CD4-positive, alpha-beta T cell treated with Interleukin-17A for 4 hours (primary cell): ENCODE results near the gene CHSY1.

ENCODE experiments used
- DNase-seq: peaks from one replicate; pipeline ENCODE4 v3.0.0-alpha.2; 2020; ENCODE audit warnings: mixed read lengths

The CHSY1 gene

DNA sequence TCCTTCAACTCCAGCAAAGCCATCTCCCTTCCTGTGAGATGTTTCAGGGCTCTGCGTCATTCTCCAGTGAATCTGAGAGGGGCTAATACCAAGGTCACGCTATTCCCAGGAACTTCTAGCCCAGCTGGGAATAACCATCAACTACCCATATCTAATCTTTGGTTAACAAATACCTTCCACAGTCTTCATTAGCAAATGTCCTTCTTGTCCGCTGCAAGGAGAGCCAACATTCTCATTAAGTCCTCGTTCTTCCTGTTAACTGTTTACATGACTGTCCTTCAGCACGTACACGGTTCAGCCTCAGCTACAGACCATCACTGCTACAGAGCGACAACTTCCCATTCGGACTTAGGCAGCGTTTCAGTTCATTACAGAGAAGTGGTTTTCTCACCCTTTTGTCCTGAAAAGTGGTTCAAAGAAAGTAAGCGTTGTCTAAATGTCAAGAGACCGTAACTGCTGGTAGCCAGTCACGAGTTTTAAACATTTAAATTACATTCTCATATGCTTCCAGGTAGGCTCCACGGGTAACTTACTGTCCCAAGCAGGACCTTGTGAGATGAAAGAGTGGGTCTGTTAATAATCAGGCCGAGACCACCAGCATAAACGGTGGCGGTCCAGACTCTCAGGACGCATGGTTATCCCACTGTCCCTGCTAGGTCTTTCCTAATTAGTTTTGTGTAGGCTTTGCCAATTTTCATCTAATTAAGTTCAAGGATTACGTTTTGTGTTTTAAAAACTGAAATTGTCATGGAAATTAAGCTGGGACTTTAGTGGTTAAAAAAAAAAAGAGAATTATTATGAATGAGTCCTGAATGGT lies 63.8 kb downstream of the CHSY1 start:
- no peak for DNase-seq

DNA sequence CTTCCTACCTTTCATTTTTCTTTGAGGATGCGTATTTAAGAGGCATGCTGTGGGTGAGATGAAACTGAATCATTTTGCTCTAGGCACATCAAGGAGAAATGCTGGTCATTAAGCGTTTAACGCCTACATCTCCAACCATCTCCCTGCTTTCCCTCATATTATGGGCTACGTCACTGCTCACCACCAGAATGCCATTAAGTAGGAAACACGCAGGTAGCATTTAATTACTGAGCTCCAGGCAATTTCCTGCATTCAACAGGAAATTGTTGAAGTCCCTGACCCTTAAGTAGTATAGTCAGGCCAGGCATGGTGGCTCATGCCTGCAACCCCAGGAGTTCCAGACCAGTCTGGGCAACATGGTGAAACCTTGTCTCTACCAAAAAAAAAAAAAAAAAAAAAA lies 66.1 kb downstream of the CHSY1 start:
- no peak for DNase-seq

DNA sequence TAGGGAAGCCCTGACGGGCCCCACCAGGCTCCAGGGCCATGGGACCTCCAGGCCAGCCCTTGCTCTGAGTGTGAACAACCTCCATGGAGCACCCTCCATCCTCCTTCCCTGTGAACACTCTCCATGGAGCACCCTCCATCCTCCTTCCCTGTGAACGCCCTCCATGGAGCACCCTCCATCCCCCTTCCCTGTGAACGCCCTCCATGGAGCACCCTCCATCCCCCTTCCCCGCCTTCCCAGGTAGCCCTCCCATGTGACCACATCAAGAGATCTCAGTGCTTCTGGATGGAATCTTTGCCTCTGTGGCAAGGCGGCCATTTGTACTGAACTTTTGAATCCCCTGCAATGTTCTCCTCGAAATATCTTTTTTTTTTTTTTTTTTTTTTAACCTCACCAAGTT lies 66.5 kb downstream of the CHSY1 start:
- no peak for DNase-seq

DNA sequence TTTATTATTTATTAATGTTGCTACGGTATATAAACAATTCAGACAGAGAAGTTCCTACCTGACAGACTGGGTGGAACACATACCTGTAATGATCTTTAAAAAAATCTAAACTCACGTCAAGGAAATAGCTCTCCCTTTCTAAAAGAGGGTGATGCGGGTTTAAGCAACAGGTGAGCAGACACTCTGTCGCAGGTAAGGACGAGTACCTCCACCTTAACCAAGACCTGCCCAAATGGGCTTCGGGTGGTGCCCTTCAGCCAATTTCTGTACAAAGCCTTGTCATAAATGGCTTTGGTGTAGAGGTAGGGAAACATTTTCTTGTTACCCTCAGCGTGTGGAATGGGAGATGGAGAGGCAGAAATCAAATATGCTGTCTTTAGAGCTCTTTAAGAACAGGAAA lies 67.0 kb downstream of the CHSY1 start:
- DNase-seq = no peak

DNA sequence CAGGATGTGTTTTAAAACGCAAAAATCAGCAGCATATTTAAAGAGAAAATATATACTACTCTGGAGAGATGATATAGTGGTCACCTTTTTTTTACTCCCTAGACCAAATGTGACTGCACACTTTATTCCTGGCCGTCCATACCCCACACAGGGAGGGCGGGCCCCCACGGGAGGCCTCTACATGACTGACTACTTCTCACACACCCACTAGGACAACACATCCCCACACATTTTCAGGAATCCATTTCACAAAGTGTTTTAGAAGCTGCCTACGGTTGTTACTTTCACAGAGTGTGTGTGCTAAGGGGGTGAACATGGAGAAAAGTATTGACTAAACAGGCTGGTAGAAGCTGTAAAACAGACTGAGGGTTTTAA lies 67.9 kb downstream of the CHSY1 start:
- DNase-seq = no peak

DNA sequence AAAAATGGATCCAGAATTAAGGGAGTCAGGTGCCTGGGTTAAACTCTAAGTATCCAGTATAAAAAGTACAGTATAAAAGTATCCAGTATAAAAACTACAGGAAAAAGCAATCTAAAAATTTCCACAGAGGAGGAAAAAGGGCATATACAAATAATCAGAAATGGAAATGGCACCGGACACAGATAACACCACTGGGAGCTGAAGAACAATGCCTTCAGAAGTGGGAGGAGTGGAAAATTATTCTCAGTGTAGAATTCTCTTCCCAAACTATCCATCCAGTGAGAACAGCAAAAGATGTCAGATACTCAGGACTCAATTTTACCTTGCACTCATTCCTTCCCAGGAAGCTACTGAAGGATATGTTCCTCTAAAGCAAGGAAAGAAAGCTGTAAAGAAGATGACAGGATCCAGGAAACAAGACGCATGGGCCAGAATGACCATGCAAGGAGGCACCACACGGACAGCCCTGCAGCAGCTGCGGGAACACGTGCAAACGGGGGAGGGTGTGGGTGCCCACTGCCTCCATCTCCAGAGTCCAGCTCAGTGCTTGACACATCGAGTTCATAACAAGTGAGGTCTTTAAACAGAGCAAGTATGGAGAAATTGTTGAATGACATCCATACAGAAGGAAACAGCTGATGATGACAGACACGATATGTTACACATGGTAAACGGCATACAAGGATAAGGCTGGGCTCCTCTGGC lies 68.5 kb downstream of the CHSY1 start:
- DNase-seq = no peak

DNA sequence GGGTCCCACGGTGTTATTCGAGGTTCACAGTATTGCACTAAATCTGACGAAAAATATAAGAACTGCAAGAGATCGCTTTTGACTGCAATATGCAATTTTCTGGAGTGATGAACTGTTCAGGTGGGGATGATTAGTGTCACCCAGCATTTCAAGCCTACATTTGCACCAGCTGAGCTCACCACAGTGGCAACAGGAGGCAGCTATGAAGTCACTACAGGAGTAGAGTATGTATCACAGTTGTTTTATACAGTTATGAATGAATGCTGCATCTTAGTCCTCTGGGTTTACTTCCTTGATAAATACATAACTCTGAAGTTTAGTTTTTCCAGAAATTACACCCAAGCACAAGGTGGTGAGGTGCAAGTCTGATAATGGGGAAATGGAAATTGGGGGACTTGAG lies 69.6 kb downstream of the CHSY1 start:
- no peak for DNase-seq

DNA sequence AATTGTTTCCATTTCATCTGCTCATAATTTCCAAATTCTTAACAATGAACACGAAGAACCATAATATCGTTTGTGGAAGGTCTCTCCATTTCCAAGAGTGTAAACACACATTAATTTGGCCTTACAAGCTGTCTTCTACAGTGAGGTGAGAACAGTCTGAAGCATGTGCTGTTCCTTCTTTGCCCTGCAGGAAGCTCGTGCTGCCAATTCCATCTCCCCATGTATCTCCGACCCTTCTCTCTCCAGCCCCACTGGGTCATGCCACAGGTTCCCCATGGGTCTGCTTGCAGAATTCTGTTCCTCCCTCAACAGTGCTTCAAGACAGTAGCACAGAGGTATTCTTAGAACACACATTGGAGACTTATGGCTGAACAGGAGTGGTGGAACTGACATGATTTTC lies 70.5 kb downstream of the CHSY1 start:
- DNase-seq = no peak

DNA sequence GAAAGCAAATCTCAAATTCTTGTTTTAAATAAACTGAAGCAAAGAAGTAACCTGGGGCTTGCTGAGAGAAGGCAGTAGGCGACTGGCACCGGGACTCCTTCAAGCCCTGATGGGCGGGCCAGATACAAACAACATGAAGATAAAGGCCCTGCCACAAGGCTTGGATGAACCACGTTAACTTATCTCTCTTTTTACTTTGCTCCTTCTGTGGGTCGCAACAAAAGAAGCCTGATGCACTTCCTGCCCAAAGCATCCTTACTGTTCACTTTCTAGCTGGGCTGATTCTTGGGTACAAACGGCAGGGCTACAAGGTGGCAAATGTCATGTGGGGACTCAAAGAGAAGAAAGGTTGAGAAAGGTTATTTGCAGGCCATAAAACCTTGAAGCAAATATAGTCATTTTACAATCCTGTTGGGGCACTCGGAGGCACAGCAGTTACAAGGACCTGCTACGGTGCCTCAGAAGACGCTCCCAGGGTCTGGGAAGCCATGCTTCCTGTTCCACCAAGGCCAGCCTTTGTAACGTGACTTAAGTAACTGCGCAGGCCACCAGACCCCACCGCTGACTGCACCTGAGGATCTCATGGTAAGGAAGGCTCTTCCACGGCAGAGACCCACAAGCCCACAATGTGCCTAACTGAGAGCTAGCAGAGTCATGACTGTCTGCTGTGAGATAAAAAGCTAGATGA lies 71.1 kb downstream of the CHSY1 start:
- peak; percentile 21 for DNase-seq

DNA sequence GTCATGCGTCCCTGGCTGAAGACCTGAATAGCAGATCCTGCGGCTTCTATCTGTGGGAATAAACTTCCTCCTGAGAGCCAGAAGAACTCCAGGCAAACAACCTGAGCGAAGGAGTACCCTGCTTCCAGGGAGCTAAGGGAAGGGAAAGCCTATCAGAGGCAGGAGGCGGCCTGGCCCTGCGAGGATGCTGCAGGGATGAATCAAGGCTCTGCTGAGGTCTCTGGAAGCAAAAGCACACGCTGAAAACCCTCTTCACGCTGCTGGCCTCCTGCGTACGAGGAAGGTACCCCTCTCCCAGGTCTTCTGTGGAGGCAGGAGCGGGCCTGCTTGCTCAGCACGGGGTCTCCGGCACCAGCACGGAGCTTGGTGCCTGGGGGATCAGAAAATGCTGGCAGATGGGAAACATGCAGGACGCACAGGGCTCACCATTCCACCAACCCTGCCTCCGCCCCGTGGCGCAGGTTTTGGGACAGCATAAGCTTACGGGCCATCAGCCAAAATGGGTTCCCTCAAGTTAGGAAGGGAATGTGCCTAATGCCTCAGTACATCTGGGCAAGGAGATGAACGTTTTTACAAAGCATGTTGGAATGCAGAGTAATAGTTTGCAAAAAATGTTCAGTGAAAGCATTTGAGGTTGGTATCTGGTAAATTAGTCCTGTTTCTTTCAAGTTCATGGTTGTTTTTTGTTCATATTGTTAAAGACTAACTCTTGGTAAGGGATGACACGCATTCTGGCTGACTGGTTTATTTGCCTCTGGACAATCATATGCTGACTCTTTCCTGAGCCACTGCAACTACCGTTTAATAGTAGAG lies 72.3 kb downstream of the CHSY1 start:
- DNase-seq = no peak

DNA sequence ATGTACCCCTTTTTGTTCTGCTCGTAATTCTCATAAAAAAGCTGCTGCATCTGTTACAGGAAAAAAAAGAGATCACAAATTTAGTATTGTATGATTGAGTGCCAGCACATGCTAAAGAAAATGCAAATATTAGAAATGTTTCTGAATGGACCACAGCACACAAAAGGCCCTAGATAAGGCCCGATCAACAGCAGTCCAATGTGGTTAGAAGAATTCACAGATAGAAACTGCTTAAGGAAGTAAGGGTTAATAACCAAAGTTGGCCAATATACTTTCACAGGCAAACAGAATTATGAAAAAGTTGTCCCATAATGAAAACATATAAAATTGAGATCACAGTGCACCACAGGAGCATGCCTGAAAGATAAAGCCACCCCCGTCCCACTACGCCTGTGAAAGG lies 72.9 kb downstream of the CHSY1 start:
- no peak for DNase-seq

DNA sequence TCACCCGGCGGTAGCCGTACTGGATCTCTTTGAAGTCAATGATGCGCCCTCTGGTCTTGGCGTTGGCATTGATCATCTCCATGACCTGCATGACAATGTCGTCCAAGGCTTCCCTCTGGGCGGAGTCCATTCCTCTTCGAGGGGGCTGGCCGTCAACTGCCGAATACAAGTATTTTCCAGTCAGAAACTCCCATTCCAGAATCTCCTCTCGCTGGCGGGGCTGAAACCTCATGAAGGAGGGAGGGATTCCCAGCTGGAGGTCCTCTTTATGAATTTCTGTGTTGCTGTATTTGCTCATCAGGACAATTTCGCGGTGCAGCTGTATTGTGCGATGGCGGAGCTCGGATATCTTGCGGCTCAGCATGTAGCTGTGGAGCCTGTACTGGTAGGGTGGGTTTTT lies 73.4 kb downstream of the CHSY1 start:
- DNase-seq = no peak

DNA sequence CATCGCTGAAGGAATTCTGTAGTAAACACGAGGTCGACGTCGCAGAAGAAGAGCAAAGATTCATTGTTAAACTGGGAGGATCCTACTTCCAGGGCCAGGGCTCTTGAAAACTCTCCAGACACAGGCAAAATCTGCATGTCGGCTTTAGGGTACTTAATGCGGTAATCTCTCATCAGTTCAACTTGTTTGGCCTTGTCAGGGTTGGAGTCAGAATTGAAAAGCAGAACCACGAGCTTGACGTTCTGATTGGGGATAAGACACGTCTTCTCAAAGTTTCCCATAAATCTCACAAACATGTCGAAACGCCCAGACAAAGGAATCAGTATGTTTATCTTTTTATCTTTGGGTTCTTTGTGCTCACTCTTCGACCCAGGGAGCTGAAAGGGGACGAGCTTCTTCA lies 74.0 kb downstream of the CHSY1 start:
- no peak for DNase-seq

DNA sequence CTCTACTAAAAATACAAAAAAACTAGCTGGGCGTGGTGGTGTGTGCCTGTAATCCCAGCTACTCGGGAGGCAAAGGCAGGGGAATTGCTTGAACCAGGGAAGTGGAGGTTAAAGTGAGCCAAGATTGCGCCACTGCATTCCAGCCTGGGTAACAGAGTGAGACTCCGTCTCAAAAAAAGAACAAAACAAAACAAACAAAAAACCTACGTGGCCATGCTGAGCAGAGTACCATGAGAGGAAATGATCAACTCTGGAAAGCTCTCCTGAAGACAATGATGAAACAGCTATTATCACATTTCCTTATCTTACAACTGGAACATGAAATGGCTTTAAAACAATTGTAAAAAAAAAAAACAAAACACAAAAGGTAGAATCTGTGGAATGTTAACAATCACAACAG lies 75.2 kb downstream of the CHSY1 start:
- DNase-seq = no peak

DNA sequence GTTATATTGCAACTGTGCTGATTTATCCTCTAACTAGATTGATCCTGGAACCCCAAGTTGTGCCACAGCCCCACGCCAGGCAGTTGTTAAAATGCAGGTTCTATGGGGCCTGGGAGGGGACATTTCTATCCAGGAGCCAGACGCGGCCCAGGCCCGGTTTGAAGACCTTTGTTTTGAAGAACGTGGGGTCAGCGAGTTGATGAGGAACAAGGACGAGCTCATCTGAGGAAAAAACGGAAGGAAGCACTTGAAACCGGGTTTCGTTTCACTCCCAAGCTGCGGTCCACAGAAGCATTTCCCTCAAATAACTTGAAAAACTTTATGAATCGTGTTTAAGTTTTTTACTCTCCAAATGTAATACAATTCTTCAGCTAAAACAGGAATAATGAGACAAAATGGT lies 76.4 kb downstream of the CHSY1 start:
- DNase-seq = no peak

DNA sequence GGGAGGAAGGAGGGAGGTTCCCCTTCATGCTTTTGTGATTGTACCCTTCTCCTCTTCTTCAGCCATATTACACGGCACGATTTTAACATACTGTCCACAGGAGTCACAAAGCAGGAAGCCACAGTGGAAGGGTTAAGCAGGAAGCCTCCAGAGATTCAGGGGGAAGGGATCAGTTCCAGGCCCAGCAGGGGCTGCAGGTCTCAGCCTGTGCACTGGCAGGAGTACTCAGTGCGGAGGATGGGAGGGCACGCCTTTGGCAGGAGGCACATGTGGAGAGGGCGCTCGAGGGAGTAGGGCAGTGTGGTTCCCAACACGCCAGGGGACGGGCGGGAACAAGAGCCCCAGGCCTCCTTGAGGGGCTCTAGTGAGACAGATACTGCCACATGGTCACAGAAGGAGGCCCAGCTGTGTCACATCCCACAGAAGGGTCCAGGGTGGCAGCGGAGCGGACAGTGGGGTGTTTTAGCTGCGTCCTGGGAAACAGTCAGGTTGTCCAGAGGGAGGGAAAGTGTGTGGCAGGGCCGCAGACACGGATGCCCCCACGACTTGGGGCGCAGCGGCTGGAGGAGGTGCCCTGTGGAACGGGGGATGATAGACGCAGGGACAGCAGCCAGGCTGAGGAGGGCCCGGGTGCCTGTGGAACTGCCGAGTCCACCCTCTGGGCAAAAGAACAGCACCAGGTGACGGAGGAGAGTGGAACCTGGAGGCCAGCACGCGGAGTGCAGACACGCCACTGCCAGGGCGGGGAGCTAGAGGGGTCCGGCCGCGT lies 77.5 kb downstream of the CHSY1 start:
- no peak for DNase-seq

DNA sequence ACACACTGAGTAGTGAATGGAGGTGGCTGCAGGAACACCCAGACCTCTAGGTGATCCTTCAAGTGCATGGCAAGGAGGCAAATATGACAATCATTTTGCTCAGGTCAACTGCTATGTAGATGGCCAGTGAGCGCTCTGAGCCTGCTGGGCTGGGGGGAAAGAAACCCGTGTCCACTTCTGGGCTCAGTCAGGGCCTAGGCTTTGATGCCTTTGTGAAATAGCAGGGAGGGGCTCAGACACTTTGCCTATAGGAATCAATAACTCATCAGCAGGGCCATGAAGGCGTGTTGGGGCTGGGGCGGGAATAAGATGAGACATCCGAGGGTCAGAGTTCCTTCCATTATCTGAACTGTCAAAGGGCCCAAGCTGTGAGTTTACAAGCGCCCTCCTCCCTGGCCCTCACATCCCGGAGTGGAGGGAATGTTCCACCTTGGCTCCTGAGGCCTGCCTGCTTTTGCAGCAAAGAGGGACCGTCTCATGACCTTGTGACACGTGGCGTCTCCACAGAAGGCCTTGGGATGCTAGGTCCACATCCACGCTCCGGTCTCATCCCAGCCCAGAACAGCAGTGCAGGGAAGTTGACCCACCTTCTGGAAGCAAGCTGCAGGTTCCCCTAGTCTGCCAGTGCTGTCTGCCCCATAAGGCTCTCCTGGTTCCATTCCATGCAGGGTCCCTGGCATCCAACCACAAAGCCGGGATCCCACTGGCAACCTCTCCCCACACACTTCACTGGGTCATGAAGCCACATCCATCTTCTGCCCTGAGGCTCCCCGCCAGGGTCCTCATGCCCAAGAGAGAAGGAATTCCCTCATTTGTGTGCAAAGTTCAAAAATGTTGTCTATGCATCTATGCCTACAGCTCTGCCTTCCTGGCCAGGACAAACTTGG lies 78.4 kb downstream of the CHSY1 start:
- DNase-seq = no peak

DNA sequence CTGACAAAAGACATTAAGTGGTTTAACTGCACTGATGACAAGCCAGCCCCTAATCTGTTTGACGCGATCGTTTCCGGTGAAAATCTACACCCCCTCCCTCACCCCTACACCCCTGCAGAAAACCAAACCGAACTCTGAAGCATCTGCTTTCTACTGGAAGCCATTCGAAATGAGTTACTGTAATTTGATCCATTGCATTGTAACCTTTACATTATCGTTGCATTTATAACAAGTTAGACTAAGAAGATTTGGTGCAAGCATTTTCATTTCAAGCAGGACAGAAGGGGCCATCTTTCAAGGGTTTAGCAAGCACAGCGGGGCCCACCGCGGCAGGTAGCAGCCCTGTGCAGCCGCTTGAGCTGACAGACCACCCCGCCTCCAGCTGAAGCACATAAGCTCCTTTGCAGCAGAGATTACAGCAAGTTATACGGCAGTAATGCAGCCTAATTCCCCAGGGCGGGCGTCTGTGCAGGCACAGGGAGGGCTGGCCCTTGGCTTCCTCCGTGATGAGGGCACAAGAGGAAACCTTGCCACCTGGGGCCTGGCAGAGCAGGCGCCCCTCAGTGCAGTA lies 79.3 kb downstream of the CHSY1 start:
- DNase-seq = no peak

DNA sequence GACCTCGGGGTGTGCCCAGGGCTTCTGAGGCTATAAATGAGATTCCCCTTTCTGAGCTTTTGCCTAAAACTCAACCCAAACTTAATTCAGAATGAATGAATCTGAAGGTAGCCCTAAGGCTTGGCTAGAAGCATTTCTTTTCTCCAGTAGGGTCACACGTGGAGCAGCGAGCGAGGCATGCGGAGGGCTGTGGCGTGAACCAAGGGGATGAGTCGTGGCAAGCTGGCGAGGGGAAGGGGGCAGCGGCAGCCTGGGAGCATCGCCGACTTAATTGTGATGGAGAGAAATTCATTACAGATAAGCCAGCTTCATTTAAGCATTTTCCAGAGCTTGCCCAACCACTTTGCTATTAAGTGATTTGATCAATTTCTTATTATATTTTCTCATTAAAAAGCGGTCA lies 79.9 kb downstream of the CHSY1 start:
- DNase-seq = no peak

DNA sequence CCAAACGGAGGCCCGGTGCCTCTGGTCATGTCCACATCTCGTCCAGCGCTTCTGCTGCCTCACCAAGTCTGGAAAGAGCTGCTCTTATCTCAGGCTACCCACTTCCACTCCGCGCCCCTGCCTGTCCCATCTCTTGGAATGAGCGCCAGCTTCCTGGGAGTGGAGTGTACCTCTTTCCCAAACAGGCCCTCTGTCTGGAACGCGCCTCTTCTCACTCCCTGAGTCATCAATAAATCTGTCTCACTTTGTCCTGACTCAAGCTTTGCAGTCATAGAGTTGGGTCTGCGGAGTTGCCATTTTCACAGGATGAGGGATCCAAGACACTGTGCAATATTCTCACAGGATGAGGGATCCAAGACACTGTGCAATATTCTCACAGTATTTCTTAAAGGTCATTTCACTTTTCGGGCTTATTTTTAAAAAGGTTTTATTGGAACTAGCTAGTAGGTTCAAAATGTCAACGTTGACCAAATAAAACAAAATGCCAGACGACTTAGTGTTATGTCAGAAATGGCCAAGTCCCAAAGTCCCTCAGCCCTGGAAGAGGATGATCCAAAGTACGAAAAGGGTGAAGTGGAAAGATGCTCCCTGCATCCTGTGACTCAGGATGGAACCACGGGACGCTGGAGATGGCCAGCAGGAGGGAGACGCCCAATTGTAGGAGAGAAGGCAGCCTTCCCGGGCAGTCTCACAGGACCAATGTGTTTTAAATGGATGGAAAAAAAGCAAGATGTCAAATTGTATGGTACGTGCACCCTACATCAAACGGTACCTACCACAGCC lies 81.1 kb downstream of the CHSY1 start:
- no peak for DNase-seq
